Ascending aorta (tissue), 2 donors: ENCODE measurements around the gene SPRY2. TPM values are rescaled to one million over a fixed set of nuclear protein-coding genes. Genes with fewer than 3 reads are reported as not detected.

ENCODE experiments used
- DNase-seq, 2 donors: peaks; one replicate each; pipeline ENCODE4 v3.0.0-alpha.2; 2019; ENCODE audit warnings: low spot score in 2 of 2
- H3K27ac ChIP-seq, 2 donors: fragments of 200-600 bp; sonication (generic); one replicate each; pipeline ENCODE4 v1.5.1; 2016 to 2017; ENCODE audit warnings: mild to moderate bottlenecking in 1 of 2
- H3K27me3 ChIP-seq: fragments of 200-600 bp; sonication (generic); one replicate; pipeline ENCODE4 v1.5.1; 2017
- H3K36me3 ChIP-seq, 2 donors: fragments of 200-600 bp; sonication (generic); one replicate each; pipeline ENCODE4 v1.5.1; 2016
- H3K4me1 ChIP-seq, 2 donors: fragments of 200-600 bp; sonication (generic); one replicate each; pipeline ENCODE4 v1.5.1; 2016 to 2017; ENCODE audit warnings: mild to moderate bottlenecking in 1 of 2
- H3K4me3 ChIP-seq, 2 donors: fragments of 200-600 bp; sonication (generic); one replicate each; pipeline ENCODE4 v1.5.1; 2016 to 2017; ENCODE audit warnings: mild to moderate bottlenecking in 1 of 2
- H3K9me3 ChIP-seq, 2 donors: fragments of 200-600 bp; sonication (generic); one replicate each; pipeline ENCODE4 v1.5.1; 2016
- CTCF ChIP-seq, 3 experiments: fragments of 200-600 bp in 2 of 3; fragments of 450-650 bp in 1 of 3; sonication (generic) in 2 of 3; IDR thresholded peaks; one replicate each; pipeline ENCODE4 v1.5.1; 2016 to 2019; ENCODE audit warnings: antibody characterized with exemption in 3 of 3, mild to moderate bottlenecking in 1 of 3, moderate library complexity in 1 of 3
- intact Hi-C: fragments of 100-400 bp; cut with DNase I; formaldehyde crosslinking; loops from one replicate; pipeline ENCODE4 v1.15.1; 2023
- total RNA-seq: library from RNA; depleted of rRNA; stranded (reverse); fragments of >200 nt; gene quantifications from one replicate; pipeline ENCODE4 v1.1.0, GENCODE V29; 2016

SPRY2 gene
- total RNA-seq, 1 donor from 2014 or later: 78.2 TPM

- no peak for TF ChIP-seq CTCF (IDR thresholded peaks at IDR 0.05)
- intact Hi-C loops: loop anchor here (10.0 kb wide), 1 partner anchor 662 kb away; no protein-coding TSS in a partner anchor
- DNase-seq: no peak
- peak overlapping the region; percentile 89 to 91 for H3K4me3 ChIP-seq
- H3K36me3 ChIP-seq: peaks cover 0 to 38% of the 10 kb centered on the region in 2 donors
- no peaks in the 10 kb centered on the region for H3K27me3 ChIP-seq
- H3K27ac ChIP-seq: peak overlapping the region; percentile 9 to 96
- H3K9me3 ChIP-seq: no peaks in the 10 kb centered on the region
- peaks cover 0 to 12% of the 10 kb centered on the region in 2 donors for H3K4me1 ChIP-seq
Measured at GRCh38 chr13:80336776-80337287, 4.1 kb downstream of the SPRY2 start.

DNA sequence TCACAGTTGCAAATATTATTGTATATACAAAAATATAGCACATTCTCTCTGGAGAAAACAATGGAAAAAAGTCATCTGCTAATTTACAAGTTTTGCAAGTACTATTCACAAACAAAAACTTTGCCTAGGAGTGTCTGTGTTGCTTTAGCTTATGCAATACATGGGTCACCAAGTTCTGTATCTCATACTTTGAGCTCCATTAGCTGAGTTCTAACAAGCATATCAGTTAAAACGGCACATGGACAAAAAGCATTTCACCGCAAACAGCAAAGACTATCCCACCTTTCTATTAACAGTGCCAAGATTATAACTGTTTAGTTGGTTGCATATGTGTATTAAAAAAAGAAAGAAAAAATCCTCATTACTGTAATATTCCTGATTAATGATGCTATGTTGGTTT lies 4.6 kb downstream of the SPRY2 start:
- Histone ChIP-seq H3K27me3 (no peaks in the 10 kb centered on the region), H3K27ac (peak overlapping the region in 1 of 2 donors; percentile 96), H3K36me3 (peaks cover 0 to 38% of the 10 kb centered on the region in 2 donors), H3K9me3 (no peaks in the 10 kb centered on the region), H3K4me3 (peak overlapping the region; percentile 89 to 91), H3K4me1 (peaks cover 0 to 12% of the 10 kb centered on the region in 2 donors)
- TF ChIP-seq CTCF (IDR thresholded peaks at IDR 0.05): no peak
- no peak for DNase-seq
- intact Hi-C loops: loop anchor here (10.0 kb wide), 1 partner anchor 662 kb away; no protein-coding TSS in a partner anchor

DNA sequence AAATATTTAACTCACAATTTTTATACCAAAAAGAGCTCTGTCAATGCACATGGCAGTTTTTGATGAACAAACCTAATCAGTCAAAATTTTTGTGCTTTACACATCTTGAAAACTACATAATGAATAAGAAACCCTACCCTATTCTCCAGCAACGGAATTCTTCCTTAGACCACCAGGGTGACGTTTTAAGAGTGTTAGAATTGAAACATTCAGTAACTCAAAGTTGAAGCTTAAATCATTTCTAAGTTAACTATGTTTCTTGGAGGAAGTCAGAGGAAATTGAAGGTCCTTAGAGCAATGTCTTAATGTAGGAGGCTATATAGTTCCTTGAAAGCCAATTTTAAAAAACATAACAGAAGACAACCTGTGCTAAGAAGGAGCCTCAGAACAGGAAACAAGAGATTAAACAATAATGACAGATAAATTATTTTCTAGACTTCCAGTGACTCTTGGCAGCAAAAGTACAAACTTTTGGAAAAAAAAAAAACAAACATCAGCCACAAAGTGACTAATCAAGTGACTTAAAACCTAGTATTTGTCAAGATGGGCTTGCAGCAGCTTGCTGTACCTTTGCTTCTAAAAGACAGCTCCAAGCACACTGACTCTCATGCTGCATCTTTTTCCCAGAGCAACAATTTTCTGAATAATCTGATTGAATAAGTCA lies 6.2 kb downstream of the SPRY2 start:
- Histone ChIP-seq H3K9me3 (no peaks in the 10 kb centered on the region), H3K27me3 (no peaks in the 10 kb centered on the region), H3K4me3 (no peak overlapping the region), H3K36me3 (peaks cover 0 to 40% of the 10 kb centered on the region in 2 donors), H3K4me1 (peaks cover 0 to 12% of the 10 kb centered on the region in 2 donors), H3K27ac (peak overlapping the region in 1 of 2 donors; percentile 29)
- intact Hi-C loops: loop anchor here (10.0 kb wide), 1 partner anchor 660 kb away; no protein-coding TSS in a partner anchor
- no peak for DNase-seq
- TF ChIP-seq CTCF (IDR thresholded peaks at IDR 0.05): no peak

DNA sequence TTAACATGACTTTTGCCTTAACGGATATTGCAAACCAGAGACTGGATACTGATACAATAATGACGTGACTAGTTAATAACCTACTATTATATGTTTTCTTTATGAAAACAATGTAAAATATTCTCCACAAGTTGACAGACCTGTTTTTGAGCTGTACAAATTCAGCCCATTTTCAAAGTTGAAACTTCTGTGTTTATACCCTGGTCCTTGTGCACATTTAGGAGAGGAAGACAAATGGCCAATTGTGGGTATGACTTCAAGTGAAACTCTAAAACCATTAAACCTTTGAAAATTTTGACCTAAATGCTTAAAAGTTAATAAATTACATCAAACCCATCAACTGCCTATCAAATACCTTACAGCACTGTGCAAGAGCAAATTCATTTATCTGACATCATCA lies 8.9 kb downstream of the SPRY2 start:
- DNase-seq: no peak
- intact Hi-C loops: loop anchor here (10.0 kb wide), 1 partner anchor 657 kb away; no protein-coding TSS in a partner anchor
- Histone ChIP-seq H3K27me3 (no peaks in the 10 kb centered on the region), H3K4me3 (no peak overlapping the region), H3K27ac (no peak overlapping the region), H3K36me3 (peaks cover 0 to 34% of the 10 kb centered on the region in 2 donors), H3K9me3 (no peaks in the 10 kb centered on the region), H3K4me1 (peaks cover 0 to 8% of the 10 kb centered on the region in 2 donors)
- no peak for TF ChIP-seq CTCF (IDR thresholded peaks at IDR 0.05)

GRCh38 chr13:80329250-80329649 lies 11.7 kb downstream of the SPRY2 start:
- no peak for DNase-seq
- H3K9me3 ChIP-seq: no peaks in the 10 kb centered on the region
- no peak overlapping the region for H3K27ac ChIP-seq
- no peaks in the 10 kb centered on the region for H3K27me3 ChIP-seq
- intact Hi-C loops: no loop called here
- TF ChIP-seq CTCF (IDR thresholded peaks at IDR 0.05): no peak
- H3K4me3 ChIP-seq: no peak overlapping the region
- peaks cover 0 to 17% of the 10 kb centered on the region in 2 donors for H3K36me3 ChIP-seq
- no peaks in the 10 kb centered on the region for H3K4me1 ChIP-seq
